CD8-positive, alpha-beta memory T cell (primary cell): ENCODE results near the gene FGFBP2. TPM values are rescaled to one million over a fixed set of nuclear protein-coding genes. Genes with fewer than 3 reads are reported as not detected.

ENCODE experiments used
- CTCF ChIA-PET: fragments of 350-600 bp; sonication (Branson Sonifier 250); formaldehyde crosslinking; loops from one replicate; lab custom pipeline; 2021; ENCODE audit warnings: antibody characterized with exemption; lab: Charles Lee
- POLR2A ChIA-PET: fragments of 350-600 bp; sonication (Branson Sonifier 250); formaldehyde crosslinking; loops from one replicate; lab custom pipeline; 2021; ENCODE audit warnings: antibody characterized with exemption; lab: Charles Lee
- DNase-seq, 5 donors: peaks; one replicate each; pipeline versions ENCODE4 v3.0.0 to v3.0.0-alpha.2; 2020 to 2022; ENCODE audit warnings: mixed read lengths in 1 of 5
- H3K27ac ChIP-seq: one replicate; pipeline ENCODE4 v1.7.0; 2013; ENCODE audit warnings: low read depth, mild to moderate bottlenecking, low read length, moderate library complexity
- H3K27me3 ChIP-seq: 2 replicates; pipeline ENCODE4 v1.7.0; 2013; ENCODE audit warnings: low read length, mild to moderate bottlenecking; ENCODE audit not compliant: insufficient read depth, poor library complexity, severe bottlenecking
- H3K36me3 ChIP-seq: 2 replicates; pipeline ENCODE4 v1.7.0; 2013; ENCODE audit warnings: mild to moderate bottlenecking, low read length, moderate library complexity; ENCODE audit not compliant: insufficient read depth
- H3K4me1 ChIP-seq: 2 replicates; pipeline ENCODE4 v1.7.0; 2013; ENCODE audit warnings: mild to moderate bottlenecking, low read length, moderate library complexity; ENCODE audit not compliant: insufficient read depth
- H3K4me3 ChIP-seq: 2 replicates; pipeline ENCODE4 v1.7.0; 2013; ENCODE audit warnings: mild to moderate bottlenecking, low read length
- H3K9me3 ChIP-seq: 2 replicates; pipeline ENCODE4 v1.7.0; 2013; ENCODE audit warnings: mild to moderate bottlenecking, low read length
- H3K27ac Mint-ChIP-seq, 8 donors: one replicate each; pipeline ENCODE4 v1.8.0; 2020 to 2021; ENCODE audit warnings: mixed read lengths in 8 of 8, mild to moderate bottlenecking in 6 of 8, inconsistent platforms in 3 of 8, moderate library complexity in 3 of 8
- H3K27me3 Mint-ChIP-seq, 2 donors: one replicate each; pipeline ENCODE4 v1.8.0; 2020 to 2021; ENCODE audit warnings: mixed read lengths in 2 of 2, mild to moderate bottlenecking in 1 of 2, moderate library complexity in 1 of 2
- H3K36me3 Mint-ChIP-seq, 3 donors: one replicate each; pipeline ENCODE4 v1.8.0; 2020 to 2021; ENCODE audit warnings: mixed read lengths in 3 of 3, inconsistent platforms in 1 of 3, mild to moderate bottlenecking in 1 of 3
- H3K4me1 Mint-ChIP-seq, 3 donors: one replicate each; pipeline ENCODE4 v1.8.0; 2020 to 2021; ENCODE audit warnings: mixed read lengths in 3 of 3, inconsistent platforms in 1 of 3, mild to moderate bottlenecking in 1 of 3
- H3K4me3 Mint-ChIP-seq, 7 donors: one replicate each; pipeline ENCODE4 v1.8.0; 2020 to 2021; ENCODE audit warnings: mixed read lengths in 7 of 7, mild to moderate bottlenecking in 6 of 7, moderate library complexity in 4 of 7, inconsistent platforms in 2 of 7
- H3K9me3 Mint-ChIP-seq, 5 donors: one replicate each; pipeline ENCODE4 v1.8.0; 2020 to 2022; ENCODE audit warnings: mixed read lengths in 5 of 5, mild to moderate bottlenecking in 3 of 5, moderate library complexity in 2 of 5, inconsistent platforms in 1 of 5
- polyA plus RNA-seq: library from polyadenylated mRNA; unstranded; fragments of 300-500 nt; fragmentation: Illumina TruSeq; gene quantifications from one replicate; pipeline ENCODE4 v1.2.3, GENCODE V29; 2021
- total RNA-seq, 2 experiments: library from RNA; stranded (reverse); gene quantifications; one replicate each; pipeline ENCODE4 v1.2.3, GENCODE V29; 2021

Gene FGFBP2
- total and polyA plus RNA-seq, 3 experiments from 2014 or later = 3.5 to 99.3 (median 3.5) TPM

DNA sequence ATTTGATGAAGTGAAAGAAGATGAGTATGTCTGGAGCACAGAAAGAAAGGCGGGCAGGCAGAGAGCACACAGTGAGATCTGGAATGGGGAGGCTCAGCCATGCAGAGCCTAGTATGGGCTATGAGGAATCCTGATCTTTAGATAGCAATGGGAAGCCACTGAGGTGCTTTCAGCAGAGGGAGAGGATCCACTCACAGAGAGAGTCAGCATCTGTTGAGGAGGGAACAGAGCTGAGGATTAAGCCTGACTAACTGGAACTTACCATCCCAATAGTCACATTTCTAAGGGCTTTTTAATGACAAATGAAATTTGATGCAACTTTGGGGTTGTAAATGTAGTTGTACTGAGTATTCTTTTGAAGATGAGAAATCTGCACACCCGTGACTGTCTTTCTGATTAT is 20.6 kb upstream of the FGFBP2 start:
- Mint-ChIP-seq H3K9me3 (no peaks in the 10 kb centered on the region), H3K4me1 (no peaks in the 10 kb centered on the region), H3K27ac (no peak overlapping the region), H3K4me3 (no peak overlapping the region), H3K36me3 (no peaks in the 10 kb centered on the region), H3K27me3 (peaks cover 10 to 52% of the 10 kb centered on the region in 2 donors)
- no peak for DNase-seq
- ChIA-PET POLR2A (no interaction called here), CTCF (no interaction called here)
- Histone ChIP-seq H3K4me3 (no peak overlapping the region), H3K27ac (no peak overlapping the region), H3K4me1 (no peaks in the 10 kb centered on the region), H3K36me3 (no peaks in the 10 kb centered on the region), H3K9me3 (no peaks in the 10 kb centered on the region), H3K27me3 (no peaks in the 10 kb centered on the region)

DNA sequence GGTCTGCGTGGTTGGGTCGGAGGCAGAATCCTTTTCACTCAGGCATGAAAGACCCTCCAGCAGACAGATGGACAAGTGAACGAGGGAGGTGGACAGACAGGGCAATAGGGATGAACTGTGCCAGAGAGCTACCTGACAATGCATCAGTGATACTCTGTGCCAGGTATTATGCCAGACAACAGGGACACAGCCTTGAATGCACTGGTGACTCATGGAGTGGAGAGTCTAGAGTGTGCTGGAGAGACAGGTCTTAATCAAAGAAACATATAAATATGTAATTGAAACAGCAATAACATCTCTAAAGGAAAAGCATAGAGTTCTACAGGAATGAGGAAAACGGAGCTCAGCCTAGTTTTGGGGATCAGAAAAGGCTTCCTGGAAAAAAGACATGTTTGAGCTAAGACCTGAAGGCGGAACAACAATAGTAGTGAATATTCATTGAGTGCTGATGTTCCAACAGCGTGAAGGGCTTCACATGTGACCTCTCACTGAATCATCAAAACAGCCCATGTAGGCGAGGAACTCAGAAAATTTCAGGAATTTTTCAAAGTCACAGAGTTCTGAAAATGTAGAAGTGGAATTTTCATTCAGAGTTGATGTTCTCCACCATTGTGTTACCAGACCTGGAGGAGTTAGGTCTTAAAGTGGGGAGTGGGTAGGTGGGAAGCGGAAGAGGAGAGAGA is 20.0 kb upstream of the FGFBP2 start:
- no peak overlapping the region for H3K27ac Mint-ChIP-seq
- Histone ChIP-seq H3K36me3 (no peaks in the 10 kb centered on the region), H3K4me3 (no peak overlapping the region), H3K4me1 (no peaks in the 10 kb centered on the region), H3K27me3 (no peaks in the 10 kb centered on the region), H3K9me3 (no peaks in the 10 kb centered on the region), H3K27ac (no peak overlapping the region)
- no peak for DNase-seq
- H3K27me3 Mint-ChIP-seq = peaks cover 10 to 58% of the 10 kb centered on the region in 2 donors
- ChIA-PET POLR2A (no interaction called here), CTCF (no interaction called here)
- no peaks in the 10 kb centered on the region for H3K9me3 Mint-ChIP-seq
- no peaks in the 10 kb centered on the region for H3K4me1 Mint-ChIP-seq
- H3K4me3 Mint-ChIP-seq = no peak overlapping the region
- no peaks in the 10 kb centered on the region for H3K36me3 Mint-ChIP-seq

DNA sequence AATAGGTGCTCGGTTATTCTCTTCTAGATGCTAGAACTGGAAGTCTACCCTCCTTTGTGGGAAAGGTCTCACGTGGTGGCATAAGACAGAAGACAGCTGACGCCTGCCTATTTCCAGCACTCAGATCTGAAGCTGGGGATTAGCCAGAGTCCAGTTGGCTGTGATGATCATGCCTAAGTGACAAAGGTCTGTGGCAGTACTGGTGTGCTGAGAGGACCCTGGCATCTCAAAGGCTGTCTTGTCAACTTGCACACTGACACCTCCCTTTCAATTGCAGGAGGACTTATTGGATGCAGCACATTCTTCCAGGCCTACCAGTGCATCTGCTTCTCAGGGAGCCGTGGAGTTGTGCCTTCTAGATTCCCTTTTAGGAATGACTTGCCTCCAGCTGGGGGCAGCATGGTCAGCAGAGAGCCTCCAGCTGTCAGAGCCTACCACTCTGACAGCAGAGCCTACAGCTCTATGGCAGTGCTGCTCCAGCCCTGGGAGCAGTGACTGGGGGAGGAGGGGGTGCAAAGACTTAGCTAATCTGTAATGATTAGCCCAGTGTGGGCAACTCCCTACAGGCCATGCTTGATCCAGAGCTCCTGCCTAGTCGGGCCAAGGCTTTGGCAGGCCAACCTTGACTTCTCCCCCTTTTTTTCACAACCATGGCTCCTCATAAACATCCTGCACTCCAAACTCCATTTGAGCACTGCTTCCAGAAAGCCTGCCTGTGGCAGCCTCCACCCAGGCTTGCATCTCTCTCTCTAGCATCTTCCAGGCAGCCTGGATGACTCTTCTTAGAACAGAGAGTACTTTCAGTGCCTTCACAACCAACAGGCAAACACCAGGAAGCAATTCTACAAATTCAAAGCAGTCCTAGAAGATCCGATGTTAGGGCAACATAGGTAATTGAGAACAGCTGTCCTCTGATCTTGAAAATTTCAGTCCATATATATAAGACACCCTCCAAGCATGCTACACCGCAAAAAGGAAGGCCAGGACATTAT is 13.8 kb upstream of the FGFBP2 start:
- ChIA-PET POLR2A (no interaction called here), CTCF (no interaction called here)
- no peaks in the 10 kb centered on the region for H3K36me3 Mint-ChIP-seq

GRCh38 chr4:15971068-15971801 is 8.3 kb upstream of the FGFBP2 start:
- Histone ChIP-seq H3K36me3 (no peaks in the 10 kb centered on the region), H3K9me3 (no peaks in the 10 kb centered on the region), H3K27ac (no peak overlapping the region), H3K4me1 (no peaks in the 10 kb centered on the region), H3K4me3 (no peak overlapping the region), H3K27me3 (no peaks in the 10 kb centered on the region)
- CTCF ChIA-PET = interaction anchor here (0.7 to 0.9 kb wide), 2 partner anchors 9 to 30 kb away, joined by 3 to 4 read pairs; no protein-coding TSS in a partner anchor
- peaks cover 0 to 2% (median 0%) of the 10 kb centered on the region in 5 donors for H3K9me3 Mint-ChIP-seq
- no peak overlapping the region for H3K4me3 Mint-ChIP-seq
- peaks cover 9 to 17% of the 10 kb centered on the region in 2 donors for H3K27me3 Mint-ChIP-seq
- H3K27ac Mint-ChIP-seq = peak overlapping the region in 3 of 8 donors; percentile 19 to 63 (median 35)
- no peak for DNase-seq
- H3K36me3 Mint-ChIP-seq = no peaks in the 10 kb centered on the region
- peaks cover 0 to 8% (median 2%) of the 10 kb centered on the region in 3 donors for H3K4me1 Mint-ChIP-seq
- POLR2A ChIA-PET = no interaction called here

More for the DNA sequence above, 13.8 kb upstream of the FGFBP2 start:
- no peak overlapping the region for H3K4me3 ChIP-seq
- no peaks in the 10 kb centered on the region for H3K27me3 ChIP-seq
- H3K27me3 Mint-ChIP-seq = peaks cover 10 to 38% of the 10 kb centered on the region in 2 donors
- no peak overlapping the region for H3K4me3 Mint-ChIP-seq
- H3K9me3 Mint-ChIP-seq = no peaks in the 10 kb centered on the region
- no peaks in the 10 kb centered on the region for H3K36me3 ChIP-seq
- H3K4me1 ChIP-seq = no peaks in the 10 kb centered on the region
- no peak overlapping the region for H3K27ac ChIP-seq
- H3K9me3 ChIP-seq = no peaks in the 10 kb centered on the region
- no peak for DNase-seq
- no peak overlapping the region for H3K27ac Mint-ChIP-seq
- no peaks in the 10 kb centered on the region for H3K4me1 Mint-ChIP-seq

GRCh38 chr4:15968551-15969300 is 5.8 kb upstream of the FGFBP2 start:
- no peaks in the 10 kb centered on the region for H3K27me3 ChIP-seq
- POLR2A ChIA-PET = no interaction called here
- Mint-ChIP-seq H3K4me1 (peaks cover 6 to 14% (median 8%) of the 10 kb centered on the region in 3 donors), H3K36me3 (no peaks in the 10 kb centered on the region), H3K27ac (no peak overlapping the region), H3K9me3 (peaks cover 0 to 7% (median 0%) of the 10 kb centered on the region in 5 donors), H3K4me3 (no peak overlapping the region), H3K27me3 (peaks cover 14 to 16% of the 10 kb centered on the region in 2 donors)
- no peaks in the 10 kb centered on the region for H3K9me3 ChIP-seq
- no peak overlapping the region for H3K4me3 ChIP-seq
- H3K36me3 ChIP-seq = no peaks in the 10 kb centered on the region
- no peaks in the 10 kb centered on the region for H3K4me1 ChIP-seq
- H3K27ac ChIP-seq = no peak overlapping the region
- CTCF ChIA-PET = no interaction called here
- DNase-seq = no peak

DNA sequence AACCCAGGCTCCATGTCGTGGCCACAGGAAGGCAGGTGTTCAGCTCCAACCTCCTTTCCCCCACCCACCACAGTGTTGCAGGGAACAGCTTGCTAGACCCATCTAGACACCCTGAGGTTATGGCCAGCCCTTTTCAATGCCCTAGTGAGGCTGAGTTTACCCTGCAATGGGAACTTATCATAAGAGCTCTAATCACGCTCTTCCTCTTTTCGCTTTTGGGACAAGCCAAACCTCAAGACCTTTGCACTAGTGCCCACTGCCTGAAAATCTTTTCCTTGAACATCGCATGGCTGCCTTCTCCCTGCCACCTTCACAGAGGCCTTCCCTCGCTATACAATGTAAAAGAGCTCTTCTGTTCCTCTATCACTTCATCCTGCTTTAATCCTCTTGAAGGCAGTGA is 2.4 kb upstream of the FGFBP2 start:
- Histone ChIP-seq H3K4me1 (peaks cover 20% of the 10 kb centered on the region), H3K36me3 (no peaks in the 10 kb centered on the region), H3K4me3 (no peak overlapping the region), H3K9me3 (no peaks in the 10 kb centered on the region), H3K27me3 (no peaks in the 10 kb centered on the region), H3K27ac (no peak overlapping the region)
- ChIA-PET POLR2A (no interaction called here), CTCF (interaction anchor here (1.3 kb wide), 1 partner anchor 9 kb away, joined by 3 read pairs; no protein-coding TSS in a partner anchor)
- H3K9me3 Mint-ChIP-seq = peaks cover 0 to 7% (median 0%) of the 10 kb centered on the region in 5 donors
- H3K4me3 Mint-ChIP-seq = no peak overlapping the region
- H3K27me3 Mint-ChIP-seq = peaks cover 7 to 11% of the 10 kb centered on the region in 2 donors
- H3K36me3 Mint-ChIP-seq = no peaks in the 10 kb centered on the region
- no peak overlapping the region for H3K27ac Mint-ChIP-seq
- H3K4me1 Mint-ChIP-seq = peaks cover 31 to 41% (median 35%) of the 10 kb centered on the region in 3 donors
- no peak for DNase-seq

GRCh38 chr4:15964159-15964558 is 1.2 kb upstream of the FGFBP2 start:
- ChIA-PET CTCF (interaction anchor here (1.2 to 1.3 kb wide), 2 partner anchors 82 to 245 kb away, joined by 3 to 5 read pairs; no protein-coding TSS in a partner anchor), POLR2A (no interaction called here)
- H3K27ac ChIP-seq = no peak overlapping the region
- H3K27me3 Mint-ChIP-seq = peaks cover 7 to 11% of the 10 kb centered on the region in 2 donors
- H3K9me3 Mint-ChIP-seq = peaks cover 0 to 7% (median 0%) of the 10 kb centered on the region in 5 donors
- no peak for DNase-seq
- H3K36me3 ChIP-seq = no peaks in the 10 kb centered on the region
- peaks cover 20% of the 10 kb centered on the region for H3K4me1 ChIP-seq
- H3K9me3 ChIP-seq = no peaks in the 10 kb centered on the region
- peaks cover 35 to 43% (median 35%) of the 10 kb centered on the region in 3 donors for H3K4me1 Mint-ChIP-seq
- no peak overlapping the region for H3K4me3 ChIP-seq
- peak overlapping the region in 3 of 7 donors; percentile 22 to 65 (median 42) for H3K4me3 Mint-ChIP-seq
- H3K27ac Mint-ChIP-seq = peak overlapping the region in 7 of 8 donors; percentile 20 to 83 (median 72)
- no peaks in the 10 kb centered on the region for H3K36me3 Mint-ChIP-seq
- no peaks in the 10 kb centered on the region for H3K27me3 ChIP-seq
